GM18507 (cell line): ENCODE results near the gene C1orf50.
"Not testable (repeated sequence)": the region's sequence is repeated elsewhere in the genome, so short reads cannot be mapped to it uniquely, and the experiment has no call there.

ENCODE experiments used
- DNase-seq: peaks from one replicate; pipeline ENCODE4 v3.0.0; 2011; ENCODE audit warnings: low read depth; ENCODE audit not compliant: insufficient read length; ENCODE audit errors: extremely low spot score
- FAIRE-seq: peaks from 2 replicates; lab custom pipeline; 2011; peaks lifted over from hg19 to GRCh38; lab: Jason Lieb, UNC

The C1orf50 gene

GRCh38 chr1:42766741-42767509, at the start of gene C1orf50, which contains the start of gene P3H1:
Gene C1orf50 (plus strand): TSS chr1:42767249. CDS start chr1:42767312, 63 bp downstream.
Gene P3H1 (minus strand): TSS chr1:42767028. CDS start chr1:42766971, 57 bp downstream.
- FAIRE-seq: peak; percentile 98
- peak; percentile 89 for DNase-seq

DNA sequence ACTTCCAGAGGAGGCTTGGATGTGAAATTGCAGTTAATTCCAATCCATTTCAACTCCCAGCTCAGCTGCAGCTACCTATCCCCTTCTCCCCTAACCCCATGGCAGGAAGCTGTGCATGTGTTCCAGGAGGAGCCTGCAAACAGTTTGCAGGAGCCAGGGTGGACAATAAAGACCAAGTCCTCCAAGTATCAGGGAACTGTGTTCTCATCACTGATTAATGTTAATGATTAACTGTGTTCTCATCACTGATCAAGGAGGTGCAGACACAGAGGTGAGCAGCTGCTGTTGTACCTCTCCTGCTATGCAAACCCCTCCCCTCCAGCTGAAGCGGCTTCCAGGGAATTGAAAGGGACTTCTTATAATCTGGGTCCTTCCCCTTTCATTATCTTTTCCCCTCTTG, 46.2 kb upstream of the C1orf50 start:
- DNase-seq: no peak
- no peak for FAIRE-seq

DNA sequence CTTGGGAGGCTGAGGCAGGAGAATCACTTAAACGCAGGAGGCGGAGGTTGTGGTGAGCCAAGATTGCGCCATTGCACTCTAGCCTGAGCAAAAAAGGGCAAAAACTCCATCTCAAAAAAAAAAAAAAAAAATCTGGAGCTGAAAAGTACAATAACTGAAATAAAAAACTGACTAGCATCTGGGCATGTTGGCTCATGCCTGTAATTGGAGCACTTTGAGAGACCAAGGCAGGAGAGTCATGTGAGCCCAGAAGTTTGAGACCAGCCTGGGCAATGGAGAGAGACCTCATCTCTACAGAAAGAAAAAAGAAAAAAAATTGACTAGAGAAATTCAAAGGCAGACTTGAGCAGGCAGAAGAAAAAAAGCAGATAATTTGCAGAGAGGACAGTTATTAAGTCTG, 45.1 kb upstream of the C1orf50 start:
- FAIRE-seq (no peak), DNase-seq (no peak)

DNA sequence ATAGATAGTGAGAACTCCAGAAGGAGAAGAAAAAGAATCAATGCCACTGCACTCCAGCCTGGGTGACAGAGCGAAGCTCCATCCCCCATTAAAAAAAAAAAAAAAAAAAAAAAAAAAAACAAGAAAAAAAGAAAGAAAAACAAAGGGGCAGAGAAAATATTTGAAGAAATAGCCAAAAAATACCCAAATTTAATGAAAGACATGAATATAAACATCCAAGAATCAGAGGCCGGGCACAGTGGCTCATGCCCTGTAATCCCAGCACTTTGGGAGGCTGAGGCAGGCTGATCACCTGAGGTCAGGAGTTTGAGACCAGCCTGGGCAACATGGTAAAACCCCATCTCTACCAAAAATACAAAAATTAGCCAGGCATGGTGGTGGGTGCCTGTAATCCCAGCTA, 44.6 kb upstream of the C1orf50 start:
- DNase-seq, FAIRE-seq: not testable (repeated sequence)

DNA sequence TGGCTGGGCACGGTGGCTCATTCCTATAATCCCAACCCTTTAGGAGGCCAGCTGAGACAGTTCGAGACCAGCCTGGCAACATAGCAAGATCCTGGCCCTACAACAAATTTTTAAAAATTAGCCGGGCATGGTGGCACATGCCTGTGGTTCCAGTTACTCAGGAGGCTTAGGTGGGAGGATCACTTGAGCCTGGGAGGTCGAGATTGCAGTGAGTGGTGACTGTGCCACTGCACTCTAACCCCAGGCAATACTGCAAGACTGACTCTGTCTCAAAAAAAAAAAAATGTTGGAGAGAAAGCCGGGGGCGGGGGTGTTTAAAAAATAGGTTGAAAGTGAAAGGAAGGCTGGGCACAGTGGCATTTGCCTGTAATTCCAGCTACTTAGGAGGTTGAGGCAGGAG, 43.5 kb upstream of the C1orf50 start:
- FAIRE-seq (no peak), DNase-seq (no peak)

GRCh38 chr1:42725820-42726219, 41.2 kb upstream of the C1orf50 start:
- not testable (repeated sequence) for DNase-seq, FAIRE-seq

DNA sequence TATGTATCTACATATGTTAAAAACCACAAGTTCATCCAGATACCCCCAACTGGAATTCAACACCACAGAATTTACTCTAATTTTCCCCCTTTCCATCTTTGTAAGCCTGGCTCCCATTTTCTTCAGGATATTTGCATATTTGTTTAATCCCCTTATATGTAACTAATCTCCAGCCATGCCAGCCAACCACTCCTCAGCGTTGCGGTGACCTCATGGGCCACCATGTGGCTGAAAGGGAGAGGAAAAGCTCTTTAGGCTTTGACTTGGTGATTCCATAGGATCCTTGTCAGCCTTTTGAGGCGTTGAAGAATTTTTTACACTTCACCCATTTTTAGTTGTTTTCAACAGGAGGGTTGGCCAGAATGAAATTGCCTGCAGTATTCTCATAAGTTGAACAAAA, 37.0 kb upstream of the C1orf50 start:
- no peak for DNase-seq
- FAIRE-seq: no peak

DNA sequence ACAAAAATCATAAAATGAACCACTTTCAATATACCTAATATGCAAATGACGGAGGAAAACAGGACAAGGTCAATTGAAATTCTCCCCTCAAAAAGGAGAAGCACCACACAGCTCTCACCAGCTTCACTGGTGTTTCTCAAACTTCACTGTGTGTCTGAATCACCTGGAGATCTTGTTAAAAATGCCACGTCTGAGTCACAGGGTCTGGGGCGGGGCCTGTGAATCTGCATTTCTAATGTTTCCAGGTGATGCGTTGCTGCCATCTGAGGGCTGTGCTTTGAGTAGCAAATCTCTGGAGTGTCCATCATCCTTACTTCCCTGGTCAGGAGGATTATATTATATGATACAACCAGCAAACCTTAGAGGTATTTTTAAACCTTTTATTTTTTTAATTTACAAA, 36.1 kb upstream of the C1orf50 start:
- FAIRE-seq (no peak), DNase-seq (no peak)

- DNase-seq: no peak
- FAIRE-seq: no peak
Measured at GRCh38 chr1:42731585-42731984, 35.5 kb upstream of the C1orf50 start.

DNA sequence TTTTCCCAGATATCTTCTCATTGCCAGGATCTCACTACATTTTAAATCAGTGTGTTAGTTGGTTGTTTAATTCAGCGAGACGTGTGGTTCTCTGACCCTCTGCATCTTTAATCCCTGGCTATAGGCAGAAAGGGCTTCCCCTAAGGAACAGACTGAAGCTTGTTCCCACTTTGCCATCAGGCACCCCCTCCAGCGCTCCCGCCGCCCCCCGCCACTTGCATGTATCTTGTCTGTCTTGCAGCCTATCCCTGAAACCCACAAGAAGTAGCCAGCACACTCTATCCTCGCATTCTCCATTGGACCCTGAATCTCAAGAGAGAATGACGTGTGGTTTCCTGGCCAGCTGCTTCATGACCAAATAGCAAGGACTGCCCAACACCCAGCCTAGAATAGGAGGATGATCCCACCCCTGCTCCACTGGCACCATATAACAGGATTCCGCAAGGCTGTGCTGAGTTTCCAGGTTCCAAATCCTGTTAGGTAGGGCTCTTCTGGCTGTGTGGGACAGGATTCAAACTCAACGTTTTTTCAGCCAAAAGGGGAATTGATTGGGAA, 34.8 kb upstream of the C1orf50 start:
- no peak for FAIRE-seq

GRCh38 chr1:42733415-42734200, 33.4 kb upstream of the C1orf50 start:
- DNase-seq (no peak), FAIRE-seq (no peak)

More for the DNA sequence above, 34.8 kb upstream of the C1orf50 start:
- no peak for DNase-seq

- DNase-seq: no peak
- FAIRE-seq: no peak
Measured at GRCh38 chr1:42734201-42735035, 32.6 kb upstream of the C1orf50 start.

- DNase-seq (no peak), FAIRE-seq (no peak)
Measured at GRCh38 chr1:42735056-42735455, 32.0 kb upstream of the C1orf50 start.

DNA sequence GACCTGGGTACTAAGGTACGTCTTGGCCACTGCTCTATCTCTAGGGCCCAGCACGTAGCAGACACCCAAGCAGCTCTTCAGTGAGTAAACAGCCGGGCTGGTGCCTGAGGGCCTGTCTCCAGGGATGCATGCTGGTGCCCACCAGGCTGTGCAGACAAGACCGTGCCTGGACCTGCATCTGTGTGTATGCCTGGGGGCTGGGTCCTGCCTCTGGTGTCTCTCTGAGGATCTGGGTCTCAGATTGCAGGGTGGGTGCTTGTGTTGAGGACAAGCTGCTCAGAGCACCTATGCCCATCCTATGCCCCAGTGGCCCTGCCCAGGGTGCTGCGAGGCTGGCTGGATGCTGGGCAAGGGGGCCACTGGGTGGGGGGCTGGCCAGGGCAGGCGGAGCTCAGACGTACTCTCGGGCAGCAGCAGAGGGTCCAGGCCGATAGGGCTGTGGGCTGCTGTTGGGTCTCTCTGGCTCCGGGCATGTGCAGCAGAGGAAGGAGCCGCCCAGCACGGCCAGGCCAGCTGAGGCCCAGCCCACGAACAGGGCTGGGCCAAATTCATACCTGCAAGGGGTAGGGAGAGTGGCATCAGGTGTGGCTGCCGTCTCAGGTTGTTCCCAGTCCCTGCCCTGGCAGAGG, 31.5 kb upstream of the C1orf50 start:
- FAIRE-seq (no peak), DNase-seq (no peak)

- FAIRE-seq (no peak), DNase-seq (no peak)
Measured at GRCh38 chr1:42736152-42736551, 30.9 kb upstream of the C1orf50 start.

- FAIRE-seq: no peak
Measured at GRCh38 chr1:42736571-42737200, 30.4 kb upstream of the C1orf50 start.

DNA sequence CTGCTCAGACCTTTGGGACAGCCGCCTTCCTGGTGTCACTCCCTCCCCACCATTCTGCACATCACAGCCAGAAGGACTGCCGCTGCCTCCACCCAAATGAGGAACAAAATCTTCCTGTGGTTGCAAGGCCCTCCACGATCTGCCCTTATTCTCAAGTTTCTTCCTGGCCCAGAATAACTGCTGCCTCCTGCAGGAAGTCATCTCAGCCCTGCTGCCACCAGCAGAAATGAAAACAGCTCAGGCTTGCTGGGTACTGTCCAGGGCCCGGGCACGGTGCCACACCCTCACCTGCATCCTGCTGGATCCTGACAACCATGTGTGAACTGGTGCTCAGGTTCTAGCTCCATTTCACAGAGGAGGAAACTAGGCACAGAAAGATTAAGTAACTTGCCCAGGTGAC, 29.8 kb upstream of the C1orf50 start:
- FAIRE-seq (peak; percentile 54), DNase-seq (no peak)

More at GRCh38 chr1:42736571-42737200, 30.4 kb upstream of the C1orf50 start:
- DNase-seq: no peak

- no peak for DNase-seq
- FAIRE-seq: no peak
Measured at GRCh38 chr1:42737986-42738677, 28.9 kb upstream of the C1orf50 start.
